Astrocyte of the cerebellum (primary cell): ENCODE measurements around the gene PARN.

Experiments used
- DNase-seq: peaks from one replicate; pipeline ENCODE4 v3.0.0-alpha.2; 2011; ENCODE audit warnings: low read depth
- H3K4me3 ChIP-seq: 2 replicates; pipeline ENCODE4 v1.5.1; 2011; ENCODE audit warnings: mild to moderate bottlenecking, low read depth, low read length, moderate library complexity
- in situ Hi-C: cut with HindIII; loops from 2 replicates; pipeline ENCODE4 v1.10.0; 2017; ENCODE audit warnings: low sequenced_read_pairs
- TF ChIP-seq, protein P1 (sequence below): IDR thresholded peaks from 2 replicates; pipeline ENCODE4 v1.5.1; 2012; ENCODE audit warnings: low read length, low read depth, moderate library complexity, mild to moderate bottlenecking; ENCODE audit errors: missing control alignments

Gene PARN

DNA sequence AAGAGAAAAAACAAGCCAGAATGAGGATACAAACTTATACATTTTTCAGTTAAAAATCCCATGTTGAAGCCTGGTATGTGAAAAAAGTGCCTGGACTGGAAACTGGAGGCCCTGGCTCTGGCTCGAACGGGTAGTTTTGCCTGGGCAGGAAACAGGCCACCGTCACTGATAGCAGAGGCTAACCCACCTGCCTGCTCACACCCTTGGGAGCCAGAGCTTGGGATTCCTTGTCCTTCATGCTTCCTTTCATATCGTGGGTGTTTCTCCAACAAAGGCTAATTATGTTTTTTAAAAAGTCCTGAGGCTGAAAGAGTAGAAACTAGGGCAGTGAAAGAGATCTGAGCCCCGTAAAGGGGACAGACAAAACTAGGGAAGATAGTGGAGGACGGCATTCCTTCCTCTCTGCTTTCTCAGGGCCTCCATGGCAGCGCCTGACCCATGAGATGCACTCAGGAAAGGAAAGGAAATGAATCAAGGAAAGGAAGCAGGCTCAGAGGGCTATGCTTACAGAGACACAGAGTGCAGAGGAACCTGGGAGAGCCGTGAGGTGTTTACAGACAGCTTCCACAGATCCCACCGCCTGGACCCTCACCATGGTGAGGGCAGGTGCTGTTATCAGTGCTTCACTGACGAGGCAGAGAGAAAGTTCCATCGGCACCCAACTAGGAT is 138.1 kb downstream of the PARN start:
- no peak for DNase-seq
- TF ChIP-seq, protein P1, sequence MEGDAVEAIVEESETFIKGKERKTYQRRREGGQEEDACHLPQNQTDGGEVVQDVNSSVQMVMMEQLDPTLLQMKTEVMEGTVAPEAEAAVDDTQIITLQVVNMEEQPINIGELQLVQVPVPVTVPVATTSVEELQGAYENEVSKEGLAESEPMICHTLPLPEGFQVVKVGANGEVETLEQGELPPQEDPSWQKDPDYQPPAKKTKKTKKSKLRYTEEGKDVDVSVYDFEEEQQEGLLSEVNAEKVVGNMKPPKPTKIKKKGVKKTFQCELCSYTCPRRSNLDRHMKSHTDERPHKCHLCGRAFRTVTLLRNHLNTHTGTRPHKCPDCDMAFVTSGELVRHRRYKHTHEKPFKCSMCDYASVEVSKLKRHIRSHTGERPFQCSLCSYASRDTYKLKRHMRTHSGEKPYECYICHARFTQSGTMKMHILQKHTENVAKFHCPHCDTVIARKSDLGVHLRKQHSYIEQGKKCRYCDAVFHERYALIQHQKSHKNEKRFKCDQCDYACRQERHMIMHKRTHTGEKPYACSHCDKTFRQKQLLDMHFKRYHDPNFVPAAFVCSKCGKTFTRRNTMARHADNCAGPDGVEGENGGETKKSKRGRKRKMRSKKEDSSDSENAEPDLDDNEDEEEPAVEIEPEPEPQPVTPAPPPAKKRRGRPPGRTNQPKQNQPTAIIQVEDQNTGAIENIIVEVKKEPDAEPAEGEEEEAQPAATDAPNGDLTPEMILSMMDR = no peak
- in situ Hi-C loops = loop anchor here (5.0 kb wide), 1 partner anchor 45 kb away; no protein-coding TSS in a partner anchor
- no peak overlapping the region for H3K4me3 ChIP-seq

- no peak for DNase-seq
- in situ Hi-C loops = loop anchor here (5.0 kb wide), 1 partner anchor 43 kb away; no protein-coding TSS in a partner anchor
- TF ChIP-seq, protein P1 = no peak
Observed at GRCh38 chr16:14490235-14490634, 139.8 kb downstream of the PARN start.

GRCh38 chr16:14489460-14489859 is 140.6 kb downstream of the PARN start:
- in situ Hi-C loops = no loop called here
- no peak for DNase-seq

More at GRCh38 chr16:14490235-14490634, 139.8 kb downstream of the PARN start:
- H3K4me3 ChIP-seq = no peak overlapping the region

GRCh38 chr16:14487579-14487978 is 142.5 kb downstream of the PARN start:
- no peak for DNase-seq
- H3K4me3 ChIP-seq = peak overlapping the region; percentile 34
- in situ Hi-C loops = no loop called here
- TF ChIP-seq, protein P1 = no peak

More at GRCh38 chr16:14489460-14489859, 140.6 kb downstream of the PARN start:
- TF ChIP-seq, protein P1 = peak; percentile 35
- H3K4me3 ChIP-seq = no peak overlapping the region

GRCh38 chr16:14486520-14487303 is 143.3 kb downstream of the PARN start:
- peak overlapping the region; percentile 34 for H3K4me3 ChIP-seq
- in situ Hi-C loops = no loop called here
- DNase-seq = peak; percentile 94

GRCh38 chr16:14485811-14486519 is 144.1 kb downstream of the PARN start:
- no peak for DNase-seq
- TF ChIP-seq, protein P1 = no peak
- no peak overlapping the region for H3K4me3 ChIP-seq
- in situ Hi-C loops = no loop called here

More at GRCh38 chr16:14486520-14487303, 143.3 kb downstream of the PARN start:
- TF ChIP-seq, protein P1 = no peak
